ENCODE results near the gene ADAMTS2.

DNA sequence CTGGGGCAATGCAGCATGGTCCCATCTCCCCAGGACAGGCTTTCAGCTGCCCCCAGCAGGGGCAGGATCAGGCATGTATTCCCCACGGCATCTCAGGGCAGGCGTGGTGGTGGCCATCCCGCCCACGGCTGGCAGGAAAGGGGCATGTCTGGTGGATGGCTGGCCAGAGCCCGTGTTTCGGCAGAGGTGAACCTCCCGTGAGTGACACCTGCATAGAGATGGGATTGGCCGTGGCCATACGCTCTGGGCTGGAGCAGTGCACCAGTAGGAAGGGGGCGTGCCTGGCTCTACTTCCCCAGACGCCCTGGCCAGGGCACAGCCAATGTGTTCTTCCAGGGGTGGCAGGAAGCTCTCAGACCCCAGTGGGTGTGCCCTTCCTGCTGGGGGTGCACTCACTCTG is 146.0 kb downstream of the ADAMTS2 start:
- TF ChIP-seq FOXM1 (IDR thresholded peaks at IDR 0.05; ENCODE audit: borderline replicate concordance) (no peak), SP1 (IDR thresholded peaks at IDR 0.05) (no peak), ELF4 (IDR thresholded peaks at IDR 0.05) (no peak), LEF1 (IDR thresholded peaks at IDR 0.05; ENCODE audit: borderline replicate concordance) (no peak), TARDBP (IDR thresholded peaks at IDR 0.05) (no peak), CTBP1 (IDR thresholded peaks at IDR 0.05; ENCODE audit: borderline replicate concordance) (no peak)
